AG04449 (cell line): ENCODE measurements around the gene AKAP6.

Experiments
- CTCF ChIA-PET: fragments of 350-600 bp; formaldehyde crosslinking; extraction: SDS; loops from one replicate; lab custom pipeline; 2021; ENCODE audit warnings: antibody characterized with exemption; lab: Yijun Ruan, JAX
- POLR2A ChIA-PET: fragments of 400-600, 350-600 bp; formaldehyde crosslinking; extraction: SDS; loops from one replicate; lab custom pipeline; 2020; ENCODE audit warnings: antibody characterized with exemption, inconsistent platforms; lab: Yijun Ruan, JAX
- DNase-seq: peaks from one replicate; pipeline ENCODE4 v3.0.0-alpha.2; 2010; ENCODE audit warnings: low read depth, low spot score
- H3K4me3 ChIP-seq: 2 replicates; pipeline ENCODE4 v1.5.1; 2011; ENCODE audit warnings: low read depth, mild to moderate bottlenecking, control low read depth, low read length
- TF ChIP-seq, protein P1 (sequence below): IDR thresholded peaks from one replicate; pipeline ENCODE4 v1.5.1; 2011; ENCODE audit warnings: mild to moderate bottlenecking, moderate library complexity, low read length, control low read depth, inconsistent platforms; ENCODE audit not compliant: insufficient read depth; ENCODE audit errors: missing control alignments

Gene AKAP6

DNA sequence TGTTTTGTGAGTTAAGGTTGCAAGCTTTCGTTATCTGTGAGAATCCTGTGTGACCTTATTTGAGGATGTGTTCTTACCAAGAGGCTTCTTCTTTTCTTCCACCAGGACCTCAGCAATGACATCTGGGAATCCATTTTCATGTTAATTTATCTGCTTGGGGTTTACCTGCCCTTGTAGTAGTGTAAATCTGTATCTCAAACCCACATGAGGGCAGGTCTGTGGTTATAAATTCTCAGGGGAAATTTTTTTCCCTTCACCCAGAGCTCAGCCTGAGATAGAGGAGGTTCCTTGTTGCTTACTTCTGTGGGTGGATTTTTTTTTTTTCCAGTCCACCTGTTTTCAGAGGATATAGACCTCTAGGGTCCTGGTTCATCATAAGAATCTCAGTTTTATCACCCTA is 70.8 kb downstream of the AKAP6 start:
- TF ChIP-seq, protein P1, sequence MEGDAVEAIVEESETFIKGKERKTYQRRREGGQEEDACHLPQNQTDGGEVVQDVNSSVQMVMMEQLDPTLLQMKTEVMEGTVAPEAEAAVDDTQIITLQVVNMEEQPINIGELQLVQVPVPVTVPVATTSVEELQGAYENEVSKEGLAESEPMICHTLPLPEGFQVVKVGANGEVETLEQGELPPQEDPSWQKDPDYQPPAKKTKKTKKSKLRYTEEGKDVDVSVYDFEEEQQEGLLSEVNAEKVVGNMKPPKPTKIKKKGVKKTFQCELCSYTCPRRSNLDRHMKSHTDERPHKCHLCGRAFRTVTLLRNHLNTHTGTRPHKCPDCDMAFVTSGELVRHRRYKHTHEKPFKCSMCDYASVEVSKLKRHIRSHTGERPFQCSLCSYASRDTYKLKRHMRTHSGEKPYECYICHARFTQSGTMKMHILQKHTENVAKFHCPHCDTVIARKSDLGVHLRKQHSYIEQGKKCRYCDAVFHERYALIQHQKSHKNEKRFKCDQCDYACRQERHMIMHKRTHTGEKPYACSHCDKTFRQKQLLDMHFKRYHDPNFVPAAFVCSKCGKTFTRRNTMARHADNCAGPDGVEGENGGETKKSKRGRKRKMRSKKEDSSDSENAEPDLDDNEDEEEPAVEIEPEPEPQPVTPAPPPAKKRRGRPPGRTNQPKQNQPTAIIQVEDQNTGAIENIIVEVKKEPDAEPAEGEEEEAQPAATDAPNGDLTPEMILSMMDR = no peak
- no peak for DNase-seq
- POLR2A ChIA-PET = no interaction called here
- CTCF ChIA-PET = interaction anchor here (1.4 to 1.6 kb wide), 2 partner anchors 17 to 145 kb away, joined by 5 to 7 read pairs; no protein-coding TSS in a partner anchor
- no peak overlapping the region for H3K4me3 ChIP-seq

GRCh38 chr14:32400480-32400879 is 71.4 kb downstream of the AKAP6 start:
- POLR2A ChIA-PET = no interaction called here
- CTCF ChIA-PET = interaction anchor here (1.2 to 1.4 kb wide), 2 partner anchors 146 to 147 kb away, joined by 3 to 5 read pairs; no protein-coding TSS in a partner anchor
- TF ChIP-seq, protein P1 = no peak
- peak; percentile 44 for DNase-seq
- H3K4me3 ChIP-seq = no peak overlapping the region

DNA sequence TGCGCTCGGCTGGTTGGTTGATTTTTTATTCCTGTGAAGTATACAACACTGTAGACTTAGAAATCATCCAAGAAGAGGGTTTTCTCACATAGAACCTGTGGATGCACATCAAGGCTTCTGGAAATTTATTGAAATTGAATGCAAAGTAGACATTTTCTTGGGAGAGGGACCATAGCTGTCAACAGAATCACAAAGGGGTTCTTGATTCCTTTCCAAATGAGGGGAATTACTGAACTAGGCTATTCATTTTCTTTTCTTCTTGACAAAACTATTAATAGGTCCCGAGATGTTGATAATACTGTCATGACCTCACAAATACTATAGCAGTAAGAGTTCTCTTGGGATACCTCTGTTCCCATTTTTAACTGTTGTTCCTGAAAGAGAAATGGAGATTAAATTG is 73.9 kb downstream of the AKAP6 start:
- POLR2A ChIA-PET = no interaction called here
- CTCF ChIA-PET = interaction anchor here (0.8 kb wide), 1 partner anchor 150 kb away, joined by 3 read pairs; no protein-coding TSS in a partner anchor
- no peak overlapping the region for H3K4me3 ChIP-seq

DNA sequence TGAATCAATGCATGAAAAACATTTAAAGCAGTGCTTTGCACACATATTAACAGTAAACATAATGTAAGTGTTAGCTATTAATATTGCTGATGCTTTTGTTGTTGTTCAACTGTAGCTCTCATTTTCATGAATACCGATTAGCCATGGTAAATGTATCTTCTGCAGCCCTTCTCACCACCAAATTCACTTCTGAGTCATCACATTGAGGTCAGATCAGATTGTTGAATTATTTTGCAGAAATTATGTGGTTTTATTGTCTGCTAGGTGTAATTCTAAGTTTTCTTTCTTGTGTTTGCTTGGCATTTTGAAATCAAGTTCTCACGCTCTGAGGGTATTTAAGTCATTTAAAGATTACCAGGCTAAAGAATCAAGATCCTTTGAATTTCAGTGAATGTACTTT is 74.6 kb downstream of the AKAP6 start:
- no peak overlapping the region for H3K4me3 ChIP-seq
- no peak for DNase-seq
- POLR2A ChIA-PET = no interaction called here
- CTCF ChIA-PET = interaction anchor here (0.8 kb wide), 1 partner anchor 151 kb away, joined by 3 read pairs; no protein-coding TSS in a partner anchor
- TF ChIP-seq, protein P1 = no peak

More for the DNA sequence above, 73.9 kb downstream of the AKAP6 start:
- no peak for DNase-seq
- TF ChIP-seq, protein P1 = no peak

GRCh38 chr14:32404784-32405573 is 75.9 kb downstream of the AKAP6 start:
- ChIA-PET CTCF (interaction anchor here (1.3 kb wide), 1 partner anchor 65 kb away, joined by 3 read pairs; no protein-coding TSS in a partner anchor), POLR2A (no interaction called here)
- no peak for DNase-seq
- no peak overlapping the region for H3K4me3 ChIP-seq
- TF ChIP-seq, protein P1 = no peak

- H3K4me3 ChIP-seq = no peak overlapping the region
- POLR2A ChIA-PET = no interaction called here
- CTCF ChIA-PET = no interaction called here
- TF ChIP-seq, protein P1 = no peak
- DNase-seq = no peak
These were observed 76.8 kb downstream of the AKAP6 start for GRCh38 chr14:32405856-32406255.
